ENCODE measurements around the gene WHRN. TPM values are rescaled to one million over a fixed set of nuclear protein-coding genes. Genes with fewer than 3 reads are reported as not detected.
A peak's percentile ranks its signal among the peaks of the same experiment; 100 is the strongest.

WHRN gene
- total RNA-seq, 2 experiments from 2014 or later = 0.64 to 1.2 TPM

- Mint-ChIP-seq H3K4me3 (no peak overlapping the region), H3K4me1 (peaks cover 1% of the 10 kb centered on the region), H3K27ac (no peak overlapping the region), H3K36me3 (ENCODE audit: low read depth) (no peaks in the 10 kb centered on the region), H3K9me3 (no peaks in the 10 kb centered on the region), H3K27me3 (peaks cover 1% of the 10 kb centered on the region)
- DNase-seq = no peak
- ChIA-PET CTCF (interaction anchor here (0.7 to 1.2 kb wide), 2 partner anchors 11 kb away, joined by 3 read pairs; no protein-coding TSS in a partner anchor), POLR2A (no interaction called here)
These were observed 59.2 kb downstream of the WHRN start for GRCh38 chr9:114446036-114446435.

GRCh38 chr9:114445616-114446015 is 59.7 kb downstream of the WHRN start:
- Mint-ChIP-seq H3K4me3 (no peak overlapping the region), H3K27me3 (peaks cover 1% of the 10 kb centered on the region), H3K4me1 (peaks cover 1% of the 10 kb centered on the region), H3K9me3 (no peaks in the 10 kb centered on the region), H3K27ac (no peak overlapping the region), H3K36me3 (ENCODE audit: low read depth) (no peaks in the 10 kb centered on the region)
- ChIA-PET POLR2A (no interaction called here), CTCF (interaction anchor here (0.7 kb wide), 1 partner anchor 10 kb away, joined by 3 read pairs; no protein-coding TSS in a partner anchor)
- no peak for DNase-seq

GRCh38 chr9:114442022-114442421 is 63.3 kb downstream of the WHRN start:
- CTCF ChIA-PET = no interaction called here
- no peak overlapping the region for H3K27ac Mint-ChIP-seq
- no peak for DNase-seq
- H3K36me3 Mint-ChIP-seq (ENCODE audit: low read depth) = no peaks in the 10 kb centered on the region
- peaks cover under 1% of the 10 kb centered on the region for H3K27me3 Mint-ChIP-seq
- H3K4me3 Mint-ChIP-seq = no peak overlapping the region
- H3K4me1 Mint-ChIP-seq = no peaks in the 10 kb centered on the region
- POLR2A ChIA-PET = no interaction called here
- no peaks in the 10 kb centered on the region for H3K9me3 Mint-ChIP-seq

- ChIA-PET POLR2A (no interaction called here), CTCF (interaction anchor here (1.2 to 1.7 kb wide), 2 partner anchors 31 to 32 kb away, joined by 3 to 4 read pairs; no protein-coding TSS in a partner anchor)
- no peak for DNase-seq
- Mint-ChIP-seq H3K9me3 (no peaks in the 10 kb centered on the region), H3K4me3 (no peak overlapping the region), H3K27me3 (peaks cover 3% of the 10 kb centered on the region), H3K36me3 (ENCODE audit: low read depth) (no peaks in the 10 kb centered on the region), H3K27ac (no peak overlapping the region), H3K4me1 (peaks cover 7% of the 10 kb centered on the region)
These were observed 67.8 kb downstream of the WHRN start for GRCh38 chr9:114437401-114437893.

GRCh38 chr9:114434878-114435311 is 70.4 kb downstream of the WHRN start:
- Mint-ChIP-seq H3K9me3 (no peaks in the 10 kb centered on the region), H3K27me3 (peaks cover 6% of the 10 kb centered on the region), H3K4me3 (no peak overlapping the region), H3K27ac (no peak overlapping the region), H3K4me1 (peaks cover 7% of the 10 kb centered on the region), H3K36me3 (ENCODE audit: low read depth) (no peaks in the 10 kb centered on the region)
- POLR2A ChIA-PET = no interaction called here
- no peak for DNase-seq
- CTCF ChIA-PET = interaction anchor here (0.6 to 2.8 kb wide), 6 partner anchors 11 to 219 kb away, joined by 3 to 12 read pairs (median 3); no protein-coding TSS in a partner anchor

GRCh38 chr9:114433720-114434255 is 71.5 kb downstream of the WHRN start:
- DNase-seq = peak; percentile 49
- CTCF ChIA-PET = interaction anchor here (1.0 to 2.8 kb wide), 7 partner anchors 14 to 257 kb away, joined by 3 to 12 read pairs (median 3); no protein-coding TSS in a partner anchor
- Mint-ChIP-seq H3K4me1 (peaks cover 7% of the 10 kb centered on the region), H3K27ac (no peak overlapping the region), H3K4me3 (no peak overlapping the region), H3K36me3 (ENCODE audit: low read depth) (no peaks in the 10 kb centered on the region), H3K27me3 (peaks cover 6% of the 10 kb centered on the region), H3K9me3 (no peaks in the 10 kb centered on the region)
- POLR2A ChIA-PET = no interaction called here

- H3K27me3 Mint-ChIP-seq = peaks cover 6% of the 10 kb centered on the region
- POLR2A ChIA-PET = no interaction called here
- no peaks in the 10 kb centered on the region for H3K36me3 Mint-ChIP-seq (ENCODE audit: low read depth)
- peaks cover 7% of the 10 kb centered on the region for H3K4me1 Mint-ChIP-seq
- H3K4me3 Mint-ChIP-seq = no peak overlapping the region
- no peak overlapping the region for H3K27ac Mint-ChIP-seq
- no peaks in the 10 kb centered on the region for H3K9me3 Mint-ChIP-seq
- DNase-seq = no peak
- CTCF ChIA-PET = interaction anchor here (1.2 to 2.8 kb wide), 6 partner anchors 14 to 258 kb away, joined by 3 to 12 read pairs (median 6); no protein-coding TSS in a partner anchor
These were observed 72.2 kb downstream of the WHRN start for GRCh38 chr9:114433086-114433485.

GRCh38 chr9:114432323-114433067 is 72.8 kb downstream of the WHRN start:
- no peak overlapping the region for H3K27ac Mint-ChIP-seq
- H3K4me1 Mint-ChIP-seq = peaks cover 7% of the 10 kb centered on the region
- DNase-seq = no peak
- ChIA-PET POLR2A (no interaction called here), CTCF (interaction anchor here (1.1 to 2.0 kb wide), 5 partner anchors 13 to 259 kb away, joined by 3 to 7 read pairs (median 4); no protein-coding TSS in a partner anchor)
- H3K9me3 Mint-ChIP-seq = no peaks in the 10 kb centered on the region
- no peaks in the 10 kb centered on the region for H3K36me3 Mint-ChIP-seq (ENCODE audit: low read depth)
- H3K4me3 Mint-ChIP-seq = no peak overlapping the region
- H3K27me3 Mint-ChIP-seq = peaks cover 11% of the 10 kb centered on the region

- H3K36me3 Mint-ChIP-seq (ENCODE audit: low read depth) = no peaks in the 10 kb centered on the region
- ChIA-PET CTCF (interaction anchor here (0.5 to 1.8 kb wide), 5 partner anchors 12 to 274 kb away, joined by 3 to 7 read pairs (median 3); no protein-coding TSS in a partner anchor), POLR2A (no interaction called here)
- DNase-seq = no peak
- peaks cover 9% of the 10 kb centered on the region for H3K27me3 Mint-ChIP-seq
- H3K4me1 Mint-ChIP-seq = peaks cover 7% of the 10 kb centered on the region
- no peak overlapping the region for H3K4me3 Mint-ChIP-seq
- H3K27ac Mint-ChIP-seq = no peak overlapping the region
- no peaks in the 10 kb centered on the region for H3K9me3 Mint-ChIP-seq
These were observed 73.5 kb downstream of the WHRN start for GRCh38 chr9:114431770-114432169.

- H3K4me3 Mint-ChIP-seq = no peak overlapping the region
- POLR2A ChIA-PET = no interaction called here
- no peak for DNase-seq
- H3K27me3 Mint-ChIP-seq = peaks cover 9% of the 10 kb centered on the region
- no peaks in the 10 kb centered on the region for H3K36me3 Mint-ChIP-seq (ENCODE audit: low read depth)
- CTCF ChIA-PET = interaction anchor here (1.1 kb wide), 1 partner anchor 11 kb away, joined by 3 read pairs; no protein-coding TSS in a partner anchor
- no peaks in the 10 kb centered on the region for H3K9me3 Mint-ChIP-seq
- peaks cover 7% of the 10 kb centered on the region for H3K4me1 Mint-ChIP-seq
- H3K27ac Mint-ChIP-seq = no peak overlapping the region
These were observed 74.3 kb downstream of the WHRN start for GRCh38 chr9:114431003-114431402.

GRCh38 chr9:114430457-114430856 is 74.8 kb downstream of the WHRN start:
- H3K9me3 Mint-ChIP-seq = no peaks in the 10 kb centered on the region
- CTCF ChIA-PET = no interaction called here
- no peak overlapping the region for H3K4me3 Mint-ChIP-seq
- H3K4me1 Mint-ChIP-seq = peaks cover 7% of the 10 kb centered on the region
- no peaks in the 10 kb centered on the region for H3K36me3 Mint-ChIP-seq (ENCODE audit: low read depth)
- H3K27me3 Mint-ChIP-seq = peaks cover 9% of the 10 kb centered on the region
- no peak for DNase-seq
- POLR2A ChIA-PET = no interaction called here
- H3K27ac Mint-ChIP-seq = no peak overlapping the region

- Mint-ChIP-seq H3K4me3 (no peak overlapping the region), H3K4me1 (peaks cover 7% of the 10 kb centered on the region), H3K36me3 (ENCODE audit: low read depth) (no peaks in the 10 kb centered on the region), H3K27ac (no peak overlapping the region), H3K27me3 (peaks cover 9% of the 10 kb centered on the region), H3K9me3 (no peaks in the 10 kb centered on the region)
- ChIA-PET POLR2A (no interaction called here), CTCF (interaction anchor here (0.5 to 1.8 kb wide), 5 partner anchors 22 to 252 kb away, joined by 3 to 5 read pairs (median 3); no protein-coding TSS in a partner anchor)
- DNase-seq = no peak
These were observed 75.8 kb downstream of the WHRN start for GRCh38 chr9:114429488-114429887.

- H3K27me3 Mint-ChIP-seq = peaks cover 9% of the 10 kb centered on the region
- ChIA-PET CTCF (interaction anchor here (0.9 to 1.8 kb wide), 5 partner anchors 13 to 253 kb away, joined by 3 to 5 read pairs (median 3); no protein-coding TSS in a partner anchor), POLR2A (no interaction called here)
- no peak for DNase-seq
- H3K27ac Mint-ChIP-seq = no peak overlapping the region
- no peaks in the 10 kb centered on the region for H3K36me3 Mint-ChIP-seq (ENCODE audit: low read depth)
- H3K4me1 Mint-ChIP-seq = peaks cover 2% of the 10 kb centered on the region
- H3K9me3 Mint-ChIP-seq = no peaks in the 10 kb centered on the region
- no peak overlapping the region for H3K4me3 Mint-ChIP-seq
These were observed 76.8 kb downstream of the WHRN start for GRCh38 chr9:114428466-114428865.

Data from activated CD4-positive, alpha-beta T cell treated with anti-CD3 and anti-CD28 coated beads, Interleukin-2, amount 10 ng/mL, durations not matched to agents 7 days and 5 days (primary cell).